Ecto neural progenitor cell (in vitro differentiated cells): ENCODE data around the gene ALDH1B1.

Experiments
- DNase-seq: peaks from one replicate; pipeline ENCODE4 v3.0.0-alpha.2; 2018; ENCODE audit warnings: low spot score

The ALDH1B1 gene

DNA sequence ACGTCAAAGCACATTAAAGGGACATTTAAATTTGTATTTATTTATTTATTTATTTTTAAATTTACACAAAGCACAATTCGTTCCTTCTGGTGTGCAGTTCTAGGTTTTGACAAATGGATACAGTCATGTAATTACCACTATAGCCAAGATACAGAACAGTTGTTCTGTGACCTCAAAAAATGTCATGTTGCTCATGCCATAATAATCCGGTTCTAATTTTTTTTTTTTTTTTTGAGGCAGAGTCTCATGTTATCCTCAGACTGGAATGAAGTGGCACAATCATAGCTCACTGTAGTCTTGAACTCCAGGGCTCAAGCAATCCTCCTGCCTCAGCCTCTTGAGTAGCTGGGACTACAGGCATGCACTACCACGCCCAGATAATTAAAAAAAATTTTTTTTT, 24.0 kb downstream of the ALDH1B1 start:
- DNase-seq: no peak

DNA sequence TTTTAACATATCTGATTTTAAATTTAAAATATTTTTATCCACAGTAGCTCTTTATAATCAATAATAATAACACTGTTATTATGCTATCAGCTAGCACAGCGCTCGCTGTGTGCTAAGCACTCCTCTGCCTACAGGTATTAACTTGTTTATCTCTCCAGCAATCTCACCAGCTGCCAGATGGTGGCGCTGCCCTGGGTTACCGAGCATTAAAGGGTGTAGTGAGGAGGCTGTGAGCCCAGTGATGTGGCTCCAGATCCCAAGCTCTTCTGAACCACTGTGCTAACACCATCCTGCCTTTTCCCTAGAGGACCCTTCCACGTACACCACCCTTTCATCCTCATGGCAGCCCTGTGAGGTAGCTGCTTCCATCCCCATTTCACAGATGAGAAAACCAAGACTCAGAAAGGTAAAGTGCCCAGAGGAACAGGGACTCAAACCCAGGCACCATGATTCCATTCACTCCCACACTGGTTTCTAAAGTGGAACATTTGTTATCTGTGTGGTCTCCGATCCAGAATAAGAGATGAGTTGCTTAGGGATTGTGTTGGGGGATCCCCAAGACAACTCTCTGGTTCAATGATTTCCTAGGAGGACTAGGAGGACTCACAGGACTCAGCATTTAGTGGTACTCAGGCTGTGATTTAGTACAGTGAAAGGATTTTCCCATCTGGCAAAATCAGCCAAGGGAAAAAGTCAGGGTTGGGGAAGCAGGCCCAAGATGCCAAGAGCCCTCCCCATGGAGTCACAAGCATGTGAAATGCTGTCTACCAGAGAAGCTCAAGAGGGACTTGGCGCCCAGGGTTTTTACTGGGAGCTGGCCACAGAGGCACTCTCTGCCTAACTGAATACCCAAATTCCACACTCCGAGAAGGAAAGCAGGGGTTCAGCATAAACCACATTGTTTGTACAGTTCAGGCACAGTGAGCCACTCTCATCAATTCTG, 24.8 kb downstream of the ALDH1B1 start:
- DNase-seq: no peak

DNA sequence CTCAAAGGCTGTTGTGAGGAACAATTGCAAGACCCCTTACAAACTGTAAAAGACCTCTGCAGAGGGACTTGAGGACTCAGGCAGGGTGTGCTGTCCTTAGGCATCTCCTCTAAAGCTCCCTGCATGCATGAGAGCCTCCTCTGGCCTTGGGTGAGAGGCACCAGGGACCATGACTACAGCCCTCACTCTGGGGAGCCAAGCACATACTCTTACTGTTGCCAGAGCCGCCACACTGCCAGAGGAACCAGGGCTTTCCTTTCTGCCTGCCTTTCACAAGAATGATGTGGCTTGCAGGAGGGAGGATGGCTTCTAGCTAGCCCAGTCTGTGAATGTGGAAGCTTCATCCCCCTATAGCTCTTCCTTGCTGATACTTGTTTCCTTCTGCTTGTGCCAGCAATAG, 25.9 kb downstream of the ALDH1B1 start:
- DNase-seq: no peak

DNA sequence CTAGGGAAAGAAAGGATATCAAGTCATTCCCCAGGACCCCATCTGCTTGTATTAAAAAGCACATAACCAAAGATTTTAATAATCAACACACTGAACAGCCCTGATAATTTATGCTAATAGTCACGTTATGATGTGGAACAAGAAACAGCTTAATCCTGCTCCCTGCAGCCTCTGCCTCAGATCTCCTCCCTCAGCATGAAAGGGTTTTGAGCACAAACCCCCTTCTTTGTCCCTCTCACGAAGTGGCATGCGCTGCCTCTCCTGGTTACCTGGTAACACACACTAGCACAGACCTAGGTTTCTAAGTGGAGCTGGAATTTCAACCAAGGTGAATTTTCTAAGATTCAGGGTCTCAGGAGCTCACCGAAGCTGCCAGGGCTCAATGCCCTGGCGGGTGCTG, 26.7 kb downstream of the ALDH1B1 start:
- DNase-seq: no peak

DNA sequence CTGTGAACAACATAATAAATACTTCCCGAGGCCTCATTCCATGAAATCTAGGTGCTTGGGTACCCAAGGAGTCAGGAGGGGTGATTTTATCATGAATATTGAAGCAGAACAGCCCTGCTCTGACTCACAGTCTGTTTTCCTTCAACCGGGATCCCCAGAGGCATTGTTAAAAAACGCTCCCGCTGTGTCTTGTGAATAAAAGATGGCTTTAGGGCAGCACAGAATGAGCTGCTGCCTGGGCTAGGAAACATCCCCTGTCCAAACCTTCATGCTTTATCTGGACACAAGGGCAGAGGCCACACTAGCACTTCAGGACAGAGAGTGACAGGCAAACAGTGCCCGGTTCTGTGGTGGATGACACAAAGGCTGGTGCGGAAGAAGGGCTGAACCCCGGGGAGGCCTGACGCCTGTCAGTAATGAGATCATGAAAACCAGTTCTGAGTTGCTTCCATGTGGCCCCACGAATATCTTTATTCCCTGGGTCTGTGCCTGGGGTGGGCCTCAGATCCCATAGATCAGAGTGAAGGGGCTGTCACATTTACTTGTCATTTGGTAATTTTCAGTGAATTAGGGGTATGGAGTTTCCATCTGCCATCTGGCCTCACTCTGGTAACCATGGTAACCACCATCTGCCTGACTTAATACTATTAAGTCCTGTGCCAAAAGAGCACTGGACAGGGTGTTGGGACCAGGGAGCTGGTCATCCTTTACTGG, 29.2 kb downstream of the ALDH1B1 start:
- DNase-seq: no peak

DNA sequence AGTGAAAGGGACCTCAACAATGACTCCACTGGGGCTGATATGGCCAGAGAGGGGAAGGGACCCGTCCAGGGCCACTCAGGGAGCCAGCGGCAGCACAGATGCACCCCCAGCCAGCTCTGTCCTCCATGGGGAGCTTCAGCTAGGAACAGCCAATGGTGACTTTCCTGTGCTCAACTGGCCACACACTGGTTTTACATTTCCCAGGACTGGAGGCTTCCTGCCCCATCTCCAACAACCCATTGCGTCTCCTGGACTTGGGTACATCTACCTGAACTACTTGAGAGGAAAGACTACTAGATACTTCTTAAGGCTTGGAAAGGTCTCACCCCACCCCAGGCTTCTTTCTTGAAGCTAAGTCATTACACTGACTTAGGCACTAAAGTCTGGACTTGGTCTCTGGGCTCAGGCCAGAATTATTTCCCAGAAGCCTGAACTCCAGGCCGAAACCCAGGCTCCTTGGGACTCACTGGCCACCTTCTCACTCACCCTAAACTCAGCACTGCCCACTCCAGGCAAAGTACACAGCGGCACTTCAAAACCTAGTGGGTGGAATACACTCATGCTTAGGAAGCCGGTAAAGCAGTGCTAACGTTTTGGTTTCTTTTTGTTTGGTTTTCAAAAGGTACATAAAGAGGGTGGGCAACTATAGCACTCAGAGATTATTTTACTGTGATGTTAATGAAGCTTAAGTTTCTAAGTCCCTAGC, 30.2 kb downstream of the ALDH1B1 start:
- no peak for DNase-seq

DNA sequence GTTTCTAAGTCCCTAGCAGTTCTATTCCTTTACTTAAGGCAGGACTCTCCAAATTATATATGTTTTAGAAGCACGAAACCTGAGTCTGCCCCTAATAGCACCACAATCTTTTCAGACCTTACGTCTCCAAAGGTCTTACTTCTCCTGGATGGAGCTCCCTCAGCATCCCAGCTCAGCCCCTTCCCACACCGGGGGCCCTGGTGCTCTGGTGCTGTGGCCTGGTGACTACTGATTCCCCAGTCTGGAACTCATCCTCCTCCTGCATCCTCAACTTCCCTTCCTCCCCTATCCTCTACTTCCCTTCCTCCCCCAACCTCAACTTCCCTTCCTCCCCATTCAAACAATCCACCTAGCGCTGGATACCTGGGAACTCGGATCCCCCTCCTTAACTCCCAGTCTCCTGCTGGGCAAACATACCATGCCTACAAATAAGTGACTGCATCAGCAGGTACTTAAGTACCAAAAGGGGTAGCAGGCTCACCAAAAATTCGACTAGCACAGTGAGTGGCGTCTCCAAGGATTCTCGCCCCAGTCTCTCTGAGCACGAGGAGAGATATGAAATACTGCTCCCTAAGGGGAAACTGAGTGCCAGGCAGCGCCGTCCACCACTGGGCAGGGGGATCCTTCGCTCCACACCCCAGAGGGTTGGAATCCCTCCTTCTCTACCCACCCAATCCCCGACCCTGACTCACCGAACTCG, 30.9 kb downstream of the ALDH1B1 start:
- no peak for DNase-seq

DNA sequence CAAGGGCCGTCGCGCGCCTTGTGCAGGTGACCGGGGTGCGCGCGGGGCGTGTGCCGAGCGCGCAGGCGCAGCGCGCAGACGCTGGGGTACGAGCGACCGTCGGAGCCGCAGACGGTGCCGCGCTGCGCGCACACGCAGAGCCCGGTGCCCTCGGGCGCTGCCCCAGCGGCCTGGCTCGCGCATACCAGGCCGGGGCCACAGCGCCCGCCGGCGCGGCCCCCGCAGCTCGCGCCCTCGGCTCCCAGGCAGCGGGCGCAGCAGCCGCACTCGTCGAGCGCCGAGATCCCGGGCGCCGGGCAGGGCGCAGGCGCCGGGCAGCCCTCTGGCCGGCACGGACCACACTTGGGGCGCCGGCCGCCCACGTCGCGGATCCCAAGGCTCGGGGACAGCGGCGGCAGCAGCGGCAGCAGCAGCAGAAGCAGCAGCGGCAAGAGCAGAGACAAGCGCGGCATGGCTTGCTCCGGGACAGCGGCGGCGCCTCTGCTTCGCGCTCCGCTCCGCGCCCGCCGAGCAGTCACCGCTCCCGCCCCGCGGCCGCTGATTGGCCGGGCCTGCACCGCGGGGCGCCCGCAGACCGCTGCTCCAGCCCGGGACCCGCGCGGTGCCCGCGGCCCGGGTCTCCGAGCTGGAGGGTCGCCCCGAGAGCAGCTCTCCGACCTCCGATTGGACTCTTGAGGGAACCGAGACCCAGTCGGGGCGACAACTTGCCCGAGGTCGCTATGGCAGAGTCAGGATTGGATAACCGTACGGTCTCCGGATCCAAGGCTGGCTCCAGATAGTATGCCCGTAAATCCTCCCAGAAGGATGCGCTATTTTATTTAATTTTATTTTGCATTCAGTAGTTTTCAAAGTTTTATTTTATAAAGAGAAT, 31.7 kb downstream of the ALDH1B1 start, which contains the start of gene IGFBPL1:
TSS of gene IGFBPL1 (minus strand) at position 482 of the 871 bp plus-strand sequence. CDS start at position 452, 30 bp downstream.
- peak; percentile 71 for DNase-seq

DNA sequence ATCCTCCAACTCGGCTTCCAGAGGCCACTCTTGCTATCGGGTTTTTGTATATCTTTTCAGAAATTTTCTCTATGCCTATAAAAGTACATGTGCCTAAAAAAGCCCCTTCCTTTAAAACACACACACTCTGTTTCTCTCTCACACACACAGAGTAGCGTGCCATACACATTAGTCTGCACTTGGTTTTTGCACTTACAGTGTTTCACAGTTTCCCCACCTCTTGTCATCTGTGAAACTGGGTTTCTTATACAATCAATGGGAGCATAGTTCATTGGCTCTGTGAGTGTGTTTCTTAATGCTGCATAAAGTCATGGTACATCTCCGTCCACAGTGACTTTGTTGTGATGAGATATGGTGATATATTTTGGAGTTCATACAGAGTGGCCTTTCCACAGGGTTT, 32.4 kb downstream of the ALDH1B1 start:
- DNase-seq: peak; percentile 2

DNA sequence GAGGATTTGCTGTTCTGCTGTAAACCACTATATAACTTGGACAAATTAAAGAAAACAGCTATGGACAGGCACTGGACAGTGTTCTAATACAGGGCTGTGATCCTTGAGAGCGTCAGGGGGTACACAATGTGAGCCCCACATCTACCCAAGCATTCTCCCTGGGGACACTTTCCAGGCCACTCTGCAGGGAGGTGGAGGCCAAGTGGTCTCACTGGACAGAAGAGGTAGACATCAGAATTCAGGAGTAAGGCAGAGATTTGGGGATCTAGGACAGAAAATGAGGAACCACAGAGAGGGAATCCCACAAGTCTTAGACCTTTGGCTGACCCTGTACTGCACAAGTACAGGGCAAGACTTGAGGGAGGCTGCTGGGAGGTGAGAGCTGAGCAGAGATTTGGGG, 35.6 kb downstream of the ALDH1B1 start:
- no peak for DNase-seq

DNA sequence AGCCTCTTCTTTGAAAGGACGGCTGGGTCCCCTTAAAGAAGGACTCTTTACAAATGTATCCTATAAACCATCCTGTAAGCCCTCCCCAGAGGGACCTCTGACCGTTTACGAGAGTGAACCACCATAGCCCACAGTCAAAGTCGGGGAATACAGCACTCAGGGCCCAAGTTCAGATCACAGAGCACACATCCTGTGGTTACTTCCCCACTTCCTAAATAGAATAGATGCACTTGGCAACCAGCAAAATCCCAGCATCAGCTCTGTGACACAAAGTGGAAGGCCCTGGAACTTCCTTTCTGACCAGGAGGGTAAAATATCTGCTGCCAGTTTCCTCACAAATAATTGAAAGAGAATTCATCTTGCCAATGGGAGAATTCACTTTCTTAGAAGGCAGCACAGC, 38.6 kb downstream of the ALDH1B1 start:
- DNase-seq: no peak

DNA sequence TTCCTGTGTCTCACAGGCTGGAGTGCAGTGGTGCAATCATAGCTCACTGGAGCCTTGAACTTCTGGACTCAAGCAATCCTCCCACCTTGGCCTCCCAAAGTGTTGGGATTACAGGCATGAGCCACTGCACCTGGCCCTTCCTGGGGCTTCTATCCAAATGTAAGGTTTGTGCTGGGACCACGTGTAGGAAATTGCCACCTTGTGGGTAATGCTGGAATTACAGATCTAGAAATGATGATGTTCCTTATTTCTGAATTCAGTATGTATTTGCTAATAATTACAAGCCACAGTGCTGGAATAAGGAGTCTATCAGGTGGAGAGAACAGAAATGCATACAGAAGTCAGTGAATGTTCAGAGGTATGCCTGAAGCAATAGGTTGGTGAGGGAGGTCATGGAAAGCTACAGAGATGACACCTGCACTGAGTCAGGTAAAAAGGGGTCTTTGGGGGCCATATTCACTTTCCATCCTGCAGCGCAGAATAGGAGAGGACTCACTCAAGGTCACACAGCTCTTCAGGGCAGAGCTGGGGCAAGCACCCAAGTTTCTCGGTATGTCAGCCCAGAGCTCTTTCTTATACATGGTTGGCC, 40.5 kb downstream of the ALDH1B1 start:
- DNase-seq: no peak

DNA sequence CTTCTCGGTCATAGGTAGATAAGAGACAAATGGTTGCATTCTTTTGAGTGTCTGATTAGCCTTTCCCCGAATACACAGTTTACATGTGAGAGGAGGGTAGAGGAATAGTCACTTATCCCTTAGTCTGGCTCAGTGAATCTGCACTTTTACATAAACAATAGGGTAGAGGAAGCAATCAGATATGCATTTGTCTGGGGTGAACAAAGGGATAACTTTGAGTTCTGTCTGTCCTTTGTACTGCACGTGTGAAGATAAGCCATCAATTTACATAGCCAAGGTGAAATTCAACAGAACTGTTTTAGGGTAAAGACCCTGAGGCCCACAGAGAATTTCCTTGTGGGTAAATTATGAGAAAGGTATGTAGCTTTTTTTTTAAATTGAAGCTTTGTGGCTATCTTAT, 41.9 kb downstream of the ALDH1B1 start:
- DNase-seq: no peak

DNA sequence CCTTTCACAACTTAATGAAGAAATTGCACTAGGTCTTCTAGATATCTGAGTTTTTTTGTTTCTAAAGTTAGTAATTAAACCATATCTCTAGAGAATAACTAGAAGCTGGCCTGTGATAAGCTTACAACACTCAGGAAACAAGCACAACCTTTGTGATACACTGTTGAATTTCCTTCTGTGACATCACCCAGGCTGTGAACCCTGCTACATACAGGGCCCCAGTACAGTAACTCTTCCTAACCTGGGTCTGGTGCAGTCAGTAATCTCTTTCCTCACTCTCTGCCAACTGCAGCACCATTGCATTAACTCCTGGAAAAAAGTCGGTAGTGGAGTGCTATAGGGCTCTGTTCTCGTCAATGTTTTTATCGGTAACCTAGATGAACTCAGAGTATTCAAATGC, 42.4 kb downstream of the ALDH1B1 start:
- no peak for DNase-seq

DNA sequence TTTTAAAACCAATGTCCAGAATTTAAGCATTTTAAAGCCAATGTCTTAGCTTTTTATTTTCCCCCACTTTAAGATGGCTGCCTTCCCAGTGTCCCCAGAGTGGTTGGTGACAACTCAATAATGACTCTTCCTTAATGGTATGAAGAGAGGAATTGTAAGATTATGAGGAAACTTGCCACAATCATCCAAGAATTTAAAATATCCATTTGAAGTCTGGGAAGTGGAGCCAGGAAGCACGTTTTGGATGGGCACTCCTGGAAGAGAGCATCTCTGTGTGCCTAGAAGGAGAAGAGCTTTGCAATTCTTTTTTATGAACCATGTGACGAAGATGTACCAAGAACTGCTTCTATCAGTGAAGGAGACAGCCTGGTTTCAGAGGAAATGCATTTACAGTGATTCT, 43.0 kb downstream of the ALDH1B1 start:
- no peak for DNase-seq

DNA sequence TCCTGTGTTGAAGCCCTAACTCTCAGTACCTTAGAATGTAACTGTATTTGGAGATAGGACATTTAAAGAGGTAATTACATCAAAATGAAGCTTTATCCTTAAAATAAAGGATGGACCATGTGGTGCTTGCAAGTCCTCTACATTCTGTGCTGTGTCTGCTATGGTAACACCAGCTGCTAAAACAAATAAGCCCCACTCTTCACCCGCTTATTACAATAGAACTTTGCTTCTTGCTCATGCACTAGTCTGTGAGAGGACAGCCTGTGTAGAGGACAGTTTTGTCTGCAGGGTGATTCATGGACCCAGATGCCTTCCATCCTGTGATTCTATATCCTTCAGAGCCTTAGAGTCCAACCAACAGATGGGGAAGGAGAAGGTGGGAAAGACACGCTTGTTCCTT, 44.2 kb downstream of the ALDH1B1 start:
- no peak for DNase-seq

DNA sequence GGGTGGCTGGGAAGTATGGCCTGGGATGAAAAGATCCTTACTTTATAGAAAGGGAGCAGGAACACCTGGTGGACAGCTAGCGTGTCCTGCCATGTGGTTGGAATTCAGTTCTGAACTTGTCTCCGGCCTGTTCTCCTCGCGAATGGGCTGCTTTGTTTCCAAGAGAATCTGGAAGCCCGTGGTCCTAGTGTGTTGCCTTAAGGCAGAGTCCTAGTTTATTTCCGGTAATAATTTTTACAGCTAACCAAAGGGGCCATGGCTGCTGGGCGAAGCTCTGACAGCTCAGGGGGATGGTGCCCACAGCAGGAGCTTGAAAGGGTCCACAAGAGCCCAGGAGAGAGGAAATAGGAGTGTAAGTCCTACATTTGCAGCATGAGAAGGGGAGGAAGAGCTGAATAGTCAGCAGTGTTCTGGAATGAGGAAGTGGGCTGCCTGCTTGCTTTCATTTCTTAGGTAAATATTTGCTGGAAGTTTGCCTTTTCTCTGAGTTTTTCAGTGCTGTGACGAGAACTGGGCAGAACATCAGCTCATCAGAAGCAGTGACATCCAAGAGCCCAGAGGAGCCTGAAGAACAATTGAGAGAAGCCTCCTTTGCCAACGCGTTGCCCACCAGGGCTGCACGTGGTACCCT, 44.8 kb downstream of the ALDH1B1 start:
- no peak for DNase-seq

DNA sequence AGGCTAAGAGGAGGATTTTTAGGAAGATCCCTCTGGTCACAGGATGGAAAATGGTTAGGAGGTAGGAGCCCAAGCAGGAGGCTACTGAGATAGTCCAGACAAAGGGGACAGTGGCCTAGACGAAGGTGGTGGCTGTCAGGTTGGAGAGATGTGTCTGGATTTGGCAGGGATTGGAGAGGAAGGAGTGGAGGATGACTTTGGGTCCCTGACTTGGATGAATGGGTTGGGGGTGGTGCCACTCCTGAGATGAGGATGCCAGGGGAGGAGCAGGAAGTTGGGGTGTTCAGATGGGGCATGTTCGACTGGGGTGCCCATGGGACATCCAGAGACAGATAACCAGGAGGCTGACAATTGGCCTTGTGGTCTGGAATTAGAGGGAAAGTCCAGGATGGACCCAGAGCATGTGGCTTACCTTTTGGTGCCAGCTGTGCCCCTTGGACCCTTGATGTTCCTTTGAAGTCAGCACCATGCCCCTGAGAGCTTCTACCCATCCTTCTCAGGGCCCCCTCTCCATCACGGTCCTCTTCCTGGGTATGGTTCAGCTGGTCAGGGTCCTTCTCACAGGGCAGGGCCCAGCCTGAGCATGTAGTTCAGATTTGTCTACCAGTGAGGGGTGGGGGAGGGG, 46.9 kb downstream of the ALDH1B1 start:
- peak; percentile 15 for DNase-seq

DNA sequence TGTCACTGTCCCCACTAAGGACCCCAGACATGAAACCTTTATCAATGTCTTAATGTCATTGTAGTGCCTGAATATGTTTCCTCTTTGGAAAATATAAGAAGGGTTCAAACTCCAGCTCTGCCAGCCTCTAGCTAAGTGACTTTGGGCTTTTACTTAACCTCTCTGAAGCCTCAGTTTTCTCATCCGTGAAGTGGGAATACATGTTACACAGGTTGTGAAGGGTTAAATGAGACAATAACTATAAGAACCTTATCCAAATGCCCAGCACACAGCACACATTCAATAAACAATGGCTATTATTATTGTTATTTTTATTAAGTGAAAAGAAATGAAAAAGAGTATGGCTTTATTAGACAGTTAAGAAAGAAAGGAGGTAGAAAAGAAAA, 47.4 kb downstream of the ALDH1B1 start:
- DNase-seq: peak; percentile 11

DNA sequence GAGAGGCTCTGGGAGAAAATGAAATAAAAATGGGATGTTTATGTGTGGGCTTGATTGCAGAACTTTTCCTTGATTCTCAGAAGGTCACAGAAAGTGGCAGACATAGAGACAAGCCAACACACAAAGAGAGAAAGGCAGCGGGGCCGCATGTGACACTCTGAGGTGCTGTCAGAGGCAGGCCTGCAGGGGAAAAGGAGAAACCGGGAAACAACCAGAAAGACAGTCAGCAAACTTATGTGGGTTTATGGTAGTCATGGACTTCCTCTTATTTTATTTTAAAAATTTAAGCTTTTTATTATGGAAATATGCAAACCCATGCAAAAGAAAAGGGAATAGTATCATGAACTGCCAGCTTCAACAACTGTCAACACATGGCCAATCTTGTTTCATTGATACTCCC, 48.0 kb downstream of the ALDH1B1 start:
- DNase-seq: no peak
